NCI-H1694 (cell line): ENCODE data around the gene TSHZ2.

Experiments used
- DNase-seq: peaks from one replicate; lab custom pipeline; 2025; lab: John Stamatoyannopoulos, UW

TSHZ2 gene

GRCh38 chr20:53129563-53129962, 157.4 kb downstream of the TSHZ2 start:
- DNase-seq = no peak

GRCh38 chr20:53130795-53131194, 158.6 kb downstream of the TSHZ2 start:
- DNase-seq = no peak

- no peak for DNase-seq
These were observed 161.0 kb downstream of the TSHZ2 start for GRCh38 chr20:53133125-53133524.

- no peak for DNase-seq
These were observed 161.5 kb downstream of the TSHZ2 start for GRCh38 chr20:53133628-53134027.

- no peak for DNase-seq
These were observed 164.3 kb downstream of the TSHZ2 start for GRCh38 chr20:53136473-53136872.

- no peak for DNase-seq
These were observed 166.5 kb downstream of the TSHZ2 start for GRCh38 chr20:53138454-53139262.

GRCh38 chr20:53141201-53142050, 169.3 kb downstream of the TSHZ2 start:
- no peak for DNase-seq

GRCh38 chr20:53142225-53143127, 170.3 kb downstream of the TSHZ2 start:
- no peak for DNase-seq

GRCh38 chr20:53146201-53146891, 174.2 kb downstream of the TSHZ2 start:
- no peak for DNase-seq

GRCh38 chr20:53148771-53149147, 176.6 kb downstream of the TSHZ2 start:
- no peak for DNase-seq

- no peak for DNase-seq
These were observed 177.2 kb downstream of the TSHZ2 start for GRCh38 chr20:53149148-53149889.

- no peak for DNase-seq
These were observed 177.7 kb downstream of the TSHZ2 start for GRCh38 chr20:53149890-53150205.

GRCh38 chr20:53150532-53150931, 178.4 kb downstream of the TSHZ2 start:
- no peak for DNase-seq

GRCh38 chr20:53152228-53152627, 180.1 kb downstream of the TSHZ2 start:
- DNase-seq = no peak

- no peak for DNase-seq
These were observed 182.4 kb downstream of the TSHZ2 start for GRCh38 chr20:53154540-53154939.

- peak; percentile 46 for DNase-seq
These were observed 185.6 kb downstream of the TSHZ2 start for GRCh38 chr20:53157443-53158408.

GRCh38 chr20:53159160-53159559, 187.0 kb downstream of the TSHZ2 start:
- DNase-seq = no peak

GRCh38 chr20:53161073-53161472, 188.9 kb downstream of the TSHZ2 start:
- no peak for DNase-seq

- no peak for DNase-seq
These were observed 189.3 kb downstream of the TSHZ2 start for GRCh38 chr20:53161473-53161872.
